Hematopoietic multipotent progenitor cell treated with erythropoietin and hydrocortisone succinate and interleukin-3 and kit ligand, for 4 days (in vitro differentiated cells): ENCODE data around the gene CFAP61.
"Not testable (repeated sequence)": the region's sequence is repeated elsewhere in the genome, so short reads cannot be mapped to it uniquely, and the experiment has no call there.

Experiments
- DNase-seq: peaks from one replicate; pipeline ENCODE4 v3.0.0-alpha.2; 2015

The CFAP61 gene

GRCh38 chr20:20212675-20213096 is 160.4 kb downstream of the CFAP61 start:
- no peak for DNase-seq

GRCh38 chr20:20213526-20214121 is 161.3 kb downstream of the CFAP61 start:
- no peak for DNase-seq

GRCh38 chr20:20214757-20215275 is 162.5 kb downstream of the CFAP61 start:
- DNase-seq, result no peak

- no peak for DNase-seq
Measured at GRCh38 chr20:20215976-20216727, 163.8 kb downstream of the CFAP61 start.

GRCh38 chr20:20216941-20217340 is 164.6 kb downstream of the CFAP61 start:
- no peak for DNase-seq

GRCh38 chr20:20217621-20218020 is 165.3 kb downstream of the CFAP61 start:
- DNase-seq, result no peak

GRCh38 chr20:20218106-20218505 is 165.8 kb downstream of the CFAP61 start:
- DNase-seq, result not testable (repeated sequence)

GRCh38 chr20:20219016-20219415 is 166.7 kb downstream of the CFAP61 start:
- no peak for DNase-seq

GRCh38 chr20:20220134-20220533 is 167.8 kb downstream of the CFAP61 start:
- no peak for DNase-seq

GRCh38 chr20:20223981-20224380 is 171.6 kb downstream of the CFAP61 start:
- no peak for DNase-seq

- no peak for DNase-seq
Measured at GRCh38 chr20:20224806-20225205, 172.5 kb downstream of the CFAP61 start.

- no peak for DNase-seq
Measured at GRCh38 chr20:20225325-20226043, 173.2 kb downstream of the CFAP61 start.

GRCh38 chr20:20226554-20226953 is 174.2 kb downstream of the CFAP61 start:
- DNase-seq, result no peak

- no peak for DNase-seq
Measured at GRCh38 chr20:20227013-20227571, 174.8 kb downstream of the CFAP61 start.

GRCh38 chr20:20228351-20228750 is 176.0 kb downstream of the CFAP61 start:
- no peak for DNase-seq

GRCh38 chr20:20229595-20229994 is 177.3 kb downstream of the CFAP61 start:
- DNase-seq, result no peak

GRCh38 chr20:20230741-20231140 is 178.4 kb downstream of the CFAP61 start:
- no peak for DNase-seq

- DNase-seq, result no peak
Measured at GRCh38 chr20:20231528-20232298, 179.4 kb downstream of the CFAP61 start.

GRCh38 chr20:20233041-20233514 is 180.7 kb downstream of the CFAP61 start:
- DNase-seq, result peak; percentile 86

GRCh38 chr20:20235681-20236080 is 183.3 kb downstream of the CFAP61 start:
- DNase-seq, result no peak

GRCh38 chr20:20237093-20237959 is 185.0 kb downstream of the CFAP61 start:
- DNase-seq, result peak; percentile 74
